Smooth muscle cell of the brain vasculature (primary cell): ENCODE results near the gene GNB1L.

Experiments used
- DNase-seq: peaks from one replicate; pipeline ENCODE4 v3.0.0-alpha.2; 2012; ENCODE audit warnings: low read depth, low spot score

The GNB1L gene

DNA sequence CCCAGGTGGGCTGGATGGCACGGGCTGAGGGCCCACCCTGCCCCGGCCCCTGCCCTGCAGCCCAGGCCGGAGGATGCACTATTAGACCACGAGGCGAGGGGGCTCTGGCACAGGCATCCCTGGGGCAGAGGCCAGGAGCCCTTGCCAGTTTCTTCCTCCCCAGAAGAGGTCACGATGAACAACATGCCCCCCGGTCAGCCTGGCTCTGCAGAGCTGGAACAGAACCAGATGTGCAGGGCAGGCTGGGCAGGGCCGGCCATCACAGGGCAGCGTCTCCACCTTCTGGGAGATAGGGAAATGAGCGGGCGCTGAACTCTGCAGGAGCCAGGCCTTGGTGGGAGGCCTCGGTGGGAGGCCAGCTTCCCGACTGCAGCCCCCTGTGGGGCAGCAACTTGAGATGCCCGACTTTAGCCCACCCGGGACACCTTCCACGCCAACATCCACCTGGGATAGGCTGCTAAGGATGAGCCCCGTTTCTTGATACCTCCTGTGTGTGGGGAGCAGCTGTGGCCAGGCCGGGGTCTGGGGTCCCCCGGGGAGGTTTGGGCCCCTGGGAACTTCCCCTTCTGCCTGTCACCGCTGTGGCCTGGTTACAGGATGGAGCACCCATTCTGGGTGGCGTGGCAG lies 21.8 kb upstream of the GNB1L start:
- DNase-seq, result no peak

DNA sequence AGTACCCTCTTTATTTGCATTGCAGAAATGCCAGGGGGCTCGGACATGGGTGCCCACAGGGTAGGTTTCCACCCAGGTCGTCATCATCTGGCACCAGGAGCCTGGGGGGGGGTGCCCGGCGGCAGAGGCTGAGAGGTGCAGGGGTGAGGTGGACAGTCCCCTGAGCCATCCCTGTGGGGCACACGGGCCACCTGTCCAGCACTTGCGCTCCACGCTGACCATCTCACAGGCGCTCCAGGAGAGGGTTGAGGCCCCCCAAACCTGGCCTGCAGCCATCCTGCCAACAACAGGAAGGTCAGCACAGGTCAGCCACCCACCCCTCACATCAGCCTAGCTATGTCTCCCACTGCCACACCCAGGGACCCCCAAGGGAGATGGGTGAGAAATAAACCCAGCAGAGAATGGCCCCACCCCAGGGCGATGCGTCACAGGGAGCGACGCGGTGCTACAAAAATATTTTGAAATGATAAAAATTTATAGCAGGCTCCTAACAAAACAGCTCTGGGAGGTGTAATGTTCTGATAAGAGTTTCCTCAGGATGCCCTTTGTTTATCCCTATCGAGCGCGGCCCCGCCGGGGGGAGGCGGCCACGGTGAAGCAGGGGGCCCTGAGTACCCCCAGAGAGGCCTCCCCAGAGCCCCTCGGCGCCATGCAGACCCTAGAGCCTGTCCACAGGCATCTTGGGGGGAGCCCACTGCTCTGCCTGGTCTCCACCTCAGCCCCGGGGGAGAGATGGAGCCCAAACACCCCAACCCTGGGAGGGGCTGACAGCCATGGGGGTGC lies 21.0 kb upstream of the GNB1L start:
- DNase-seq, result no peak

DNA sequence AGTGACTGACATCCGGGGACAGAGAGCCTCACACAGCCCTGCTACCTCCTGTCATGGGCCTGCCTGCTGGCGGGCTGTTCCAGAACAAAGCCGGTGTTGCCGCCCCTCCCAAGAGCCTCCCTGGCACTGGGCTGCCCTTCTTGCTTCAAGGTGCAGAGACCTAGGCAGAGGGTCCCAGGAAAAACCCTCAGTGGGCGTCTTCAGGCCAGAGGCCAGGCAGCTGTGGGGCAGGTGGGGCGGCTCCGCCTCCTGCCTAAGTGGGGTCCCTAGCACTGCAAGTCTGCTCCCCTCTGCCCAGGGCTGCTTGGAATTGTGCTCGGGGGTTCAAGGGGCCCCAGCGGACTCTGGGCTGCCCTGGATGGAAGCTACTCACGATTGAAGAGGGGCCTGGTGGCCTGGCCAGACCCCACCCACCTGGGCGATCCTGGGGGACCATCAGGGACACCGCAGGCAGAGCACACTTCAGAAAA lies 20.4 kb upstream of the GNB1L start:
- no peak for DNase-seq

DNA sequence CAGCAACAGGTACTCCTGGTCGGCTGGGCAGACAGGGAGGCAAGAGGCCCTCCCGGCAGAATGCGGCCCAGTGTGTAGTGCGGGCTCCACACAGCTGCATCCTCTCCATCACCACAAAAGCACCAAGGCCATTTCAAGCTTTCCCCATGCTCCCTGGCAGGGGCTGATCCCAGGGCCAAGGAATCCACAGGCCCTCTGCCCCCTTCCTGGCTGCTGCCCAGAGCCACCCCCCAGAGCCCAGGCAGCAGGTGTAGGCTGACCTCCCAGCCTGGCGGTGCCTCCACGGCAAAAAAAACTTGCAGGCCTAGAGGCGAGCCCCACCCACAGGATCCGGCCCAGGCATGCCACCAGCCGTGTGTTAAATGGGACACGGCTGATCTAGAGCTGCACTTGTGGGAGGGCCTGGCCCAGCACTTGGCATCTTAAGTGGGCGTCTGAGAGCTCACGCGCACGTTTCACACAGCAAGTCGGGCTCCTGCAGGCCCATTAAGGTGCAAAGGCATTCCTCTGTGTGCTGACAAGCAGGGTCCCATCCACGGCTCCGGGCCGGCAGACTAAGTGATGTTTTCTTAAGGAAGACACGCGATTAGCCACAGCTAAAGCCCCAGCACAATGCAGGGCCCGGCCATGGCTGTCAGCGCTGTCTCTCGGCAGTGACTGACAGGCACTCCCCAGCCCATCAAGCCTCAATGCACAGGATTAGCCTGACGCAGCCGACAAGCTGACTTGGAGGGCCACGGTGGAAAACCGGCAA lies 19.8 kb upstream of the GNB1L start:
- DNase-seq, result no peak

GRCh38 chr22:19873960-19874306 lies 19.3 kb upstream of the GNB1L start:
- DNase-seq, result no peak

GRCh38 chr22:19873138-19873959 lies 18.7 kb upstream of the GNB1L start:
- no peak for DNase-seq

DNA sequence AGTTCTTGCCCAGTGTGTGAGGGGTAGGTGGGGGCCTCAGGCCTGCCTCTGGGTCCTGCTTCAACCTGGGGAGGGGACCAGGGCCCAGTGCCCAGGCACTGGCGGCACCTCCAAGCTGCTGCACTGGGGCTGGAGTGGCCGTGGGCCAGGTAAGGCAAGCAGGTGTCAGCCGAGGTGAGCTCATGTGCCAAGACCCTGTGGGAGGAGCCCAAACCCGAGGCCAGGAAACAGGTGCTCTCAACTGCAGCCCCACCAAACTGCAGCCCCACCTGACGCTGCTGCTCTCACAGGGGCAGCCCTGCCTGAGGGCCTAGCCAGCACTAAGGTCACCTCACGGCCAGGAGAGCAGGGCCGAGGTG lies 18.1 kb upstream of the GNB1L start:
- DNase-seq, result no peak

GRCh38 chr22:19871845-19872778 lies 17.4 kb upstream of the GNB1L start:
- DNase-seq, result no peak

DNA sequence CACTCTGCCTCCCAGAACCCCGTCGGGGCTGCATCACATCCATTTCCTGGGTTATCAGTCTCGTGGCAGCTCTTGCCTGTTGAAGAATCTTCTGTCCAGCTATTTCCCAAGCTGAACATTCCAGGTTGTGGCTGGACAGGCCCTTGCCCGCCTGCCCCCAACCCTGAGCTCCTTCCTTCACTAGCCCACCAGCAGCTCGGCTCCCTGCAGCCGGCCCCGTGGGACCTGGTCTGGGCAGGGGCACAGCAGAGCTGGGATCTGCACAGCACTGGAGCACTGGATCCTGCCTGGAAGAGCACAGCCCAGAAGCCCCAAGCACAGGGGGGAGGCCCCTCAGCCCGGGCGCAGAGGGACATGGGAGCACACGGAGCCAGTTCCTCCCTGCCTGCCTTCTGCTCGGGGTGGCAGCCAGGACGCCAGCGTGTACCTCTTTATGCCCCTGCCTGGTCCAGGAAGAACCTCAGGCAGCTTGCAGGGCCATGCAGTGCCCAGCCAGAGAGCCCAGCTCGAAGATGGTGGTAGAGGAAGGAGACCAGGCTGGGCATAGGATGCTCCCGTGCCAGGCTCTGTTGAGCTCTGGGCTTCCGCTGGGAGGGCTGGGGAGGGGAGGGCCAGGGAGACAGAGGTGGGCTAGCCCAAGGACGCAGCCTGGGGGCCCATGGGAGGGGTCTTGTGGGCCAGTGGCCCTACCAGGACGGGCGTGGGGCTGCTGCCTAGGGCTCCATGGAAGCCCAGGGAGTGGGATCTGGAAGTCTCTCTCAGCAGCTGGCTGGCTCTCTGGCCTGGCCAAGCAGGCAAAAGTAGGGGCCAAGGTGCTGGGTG lies 16.6 kb upstream of the GNB1L start:
- DNase-seq, result no peak

DNA sequence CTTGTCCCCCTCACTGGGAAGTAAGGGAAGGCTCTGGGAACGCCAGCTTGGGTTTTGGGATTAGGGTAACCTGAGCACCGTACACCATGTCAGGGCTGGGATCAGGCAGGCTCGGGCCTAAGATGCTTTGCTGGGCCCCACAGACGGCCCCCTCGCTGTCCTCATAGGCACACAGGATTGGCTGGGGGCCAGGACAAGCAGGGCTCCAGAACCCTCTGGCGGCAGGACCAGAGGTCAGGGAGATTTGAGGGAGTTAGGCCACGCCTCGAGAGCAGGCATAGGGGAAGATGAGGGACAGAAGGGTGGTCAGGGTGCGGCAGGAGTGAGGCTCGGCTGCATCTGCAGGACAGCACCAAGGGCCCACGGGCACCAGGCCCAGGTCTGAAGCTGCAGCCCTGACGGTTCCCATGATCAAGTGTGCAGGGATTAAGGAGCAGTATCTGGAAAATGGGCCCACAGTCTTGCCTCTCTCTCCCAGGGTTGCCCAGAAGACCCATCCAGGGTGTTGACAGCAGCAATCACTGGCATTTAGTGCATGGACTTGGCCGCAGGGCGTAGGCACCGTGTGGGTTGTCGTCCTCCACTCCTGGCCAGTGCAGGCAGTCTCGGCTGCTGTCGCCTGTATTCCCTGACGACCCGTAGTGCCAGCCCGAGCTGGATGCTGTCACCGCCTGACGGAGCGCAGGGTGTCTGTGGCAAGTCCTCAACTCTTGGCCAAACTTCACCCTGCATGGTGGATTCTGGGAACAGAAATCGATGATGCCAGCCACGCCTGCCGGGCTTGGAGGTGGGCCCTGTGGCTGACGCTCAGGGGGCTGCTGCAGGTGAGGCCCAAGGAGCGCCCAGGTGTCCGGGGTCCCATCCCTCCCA lies 15.7 kb upstream of the GNB1L start:
- no peak for DNase-seq

- DNase-seq, result no peak
These were observed 15.0 kb upstream of the GNB1L start for GRCh38 chr22:19869497-19870152.

- no peak for DNase-seq
These were observed 14.2 kb upstream of the GNB1L start for GRCh38 chr22:19868773-19869471.

DNA sequence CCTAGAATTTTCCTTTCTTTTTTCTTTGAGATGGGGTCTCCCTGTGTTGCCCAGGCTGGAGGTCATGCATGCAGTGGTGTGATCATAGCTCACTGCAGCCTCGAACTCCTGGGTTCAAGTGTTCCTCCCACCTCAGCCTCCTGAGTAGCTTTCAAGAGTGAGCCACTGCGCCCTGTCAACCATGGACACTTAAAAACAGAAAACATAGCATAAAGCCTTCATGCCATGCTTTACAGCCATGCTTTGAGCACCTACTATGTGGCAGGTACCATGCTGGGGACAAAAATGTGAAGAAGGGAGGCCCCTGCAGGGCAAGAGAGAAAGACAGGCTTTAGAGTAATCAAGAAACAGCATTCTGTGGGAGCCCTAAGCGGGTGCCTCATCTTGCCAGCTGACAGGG lies 13.7 kb upstream of the GNB1L start:
- no peak for DNase-seq

DNA sequence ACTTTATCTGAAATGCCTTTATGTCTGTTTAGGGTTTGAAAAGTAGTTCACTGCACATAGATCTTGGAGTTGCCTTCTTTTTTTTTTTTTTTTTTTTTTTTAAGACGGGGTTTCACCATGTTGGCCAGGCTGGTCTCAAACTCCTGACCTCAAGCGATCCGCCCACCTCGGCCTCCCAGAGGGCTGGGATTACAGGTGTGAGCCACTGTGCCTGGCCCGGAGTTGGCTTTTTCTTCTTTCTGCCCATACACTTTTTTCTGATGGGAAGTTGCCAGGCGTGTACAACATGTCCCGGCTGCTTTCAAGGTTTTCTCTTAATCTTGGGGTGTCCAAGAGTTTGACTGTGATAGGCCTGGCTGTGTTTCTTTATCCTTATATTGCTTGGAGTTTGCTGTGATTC lies 12.9 kb upstream of the GNB1L start:
- DNase-seq, result no peak

- DNase-seq, result no peak
These were observed 12.0 kb upstream of the GNB1L start for GRCh38 chr22:19866665-19867009.

GRCh38 chr22:19865141-19865829 lies 10.6 kb upstream of the GNB1L start:
- no peak for DNase-seq

- DNase-seq, result no peak
These were observed 9.9 kb upstream of the GNB1L start for GRCh38 chr22:19864538-19865106.
